ENCODE measurements around the gene NFIL3.

NFIL3 gene

DNA sequence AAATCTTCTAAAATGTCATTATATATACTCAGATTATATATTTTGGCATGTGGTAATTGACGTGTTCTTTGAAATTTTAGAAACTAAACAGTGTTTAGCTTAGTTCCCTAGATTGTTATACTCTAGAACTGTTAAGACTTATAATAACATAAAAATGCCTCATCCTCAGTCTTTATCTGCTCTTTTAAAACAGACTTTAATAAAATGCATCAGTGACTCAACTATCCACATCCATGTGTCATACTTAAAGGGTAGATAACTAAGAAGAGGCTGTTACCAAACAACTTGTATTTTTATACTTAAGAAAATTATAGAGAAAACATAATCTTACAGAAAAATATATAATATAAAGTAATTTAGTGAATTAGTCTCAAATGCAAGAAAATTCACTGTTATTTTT, 15.2 kb downstream of the NFIL3 start:
- Histone ChIP-seq H3K9ac (ENCODE audit: low read length) (no peak overlapping the region), H3K79me2 (ENCODE audit: insufficient read depth, low read length) (no peaks in the 10 kb centered on the region), H3K4me2 (ENCODE audit: low read depth, low read length, poor library complexity, severe bottlenecking) (no peak overlapping the region), H3K4me3 (ENCODE audit: insufficient read depth, low read length, poor library complexity, severe bottlenecking) (no peak overlapping the region), H3K9me2 (replicated peaks; ENCODE audit: insufficient read depth, low read length) (no peaks in the 10 kb centered on the region), H4K20me1 (ENCODE audit: low read depth, low read length) (no peaks in the 10 kb centered on the region), H3K9me3 (ENCODE audit: insufficient read depth, low read length) (no peaks in the 10 kb centered on the region), H3K27ac (ENCODE audit: low read depth, low read length) (no peak overlapping the region), H3K27me3 (ENCODE audit: low read length) (no peaks in the 10 kb centered on the region), H3F3A (ENCODE audit: insufficient read depth) (no peaks in the 10 kb centered on the region), H3K36me3 (ENCODE audit: low read length) (no peaks in the 10 kb centered on the region), H2AFZ (ENCODE audit: low read depth, low read length, severe bottlenecking) (no peak overlapping the region)
- TF ChIP-seq EZH2phosphoT487 (conservative IDR thresholded peaks at IDR 0.05; ENCODE audit: low read length) (no peak), CTCF (IDR thresholded peaks at IDR 0.05; ENCODE audit: insufficient read depth, low read length, poor library complexity, severe bottlenecking) (no peak)

GRCh38 chr9:91407580-91408318, 15.9 kb downstream of the NFIL3 start:
- Histone ChIP-seq H2AFZ (ENCODE audit: low read depth, low read length, severe bottlenecking) (no peak overlapping the region), H3K36me3 (ENCODE audit: low read length) (no peaks in the 10 kb centered on the region), H3K9me3 (ENCODE audit: insufficient read depth, low read length) (no peaks in the 10 kb centered on the region), H3K27ac (ENCODE audit: low read depth, low read length) (no peak overlapping the region), H3K4me2 (ENCODE audit: low read depth, low read length, poor library complexity, severe bottlenecking) (no peak overlapping the region), H3K9me2 (replicated peaks; ENCODE audit: insufficient read depth, low read length) (no peaks in the 10 kb centered on the region), H3F3A (ENCODE audit: insufficient read depth) (no peaks in the 10 kb centered on the region), H3K9ac (ENCODE audit: low read length) (no peak overlapping the region), H3K79me2 (ENCODE audit: insufficient read depth, low read length) (no peaks in the 10 kb centered on the region), H3K27me3 (ENCODE audit: low read length) (no peaks in the 10 kb centered on the region), H3K4me3 (ENCODE audit: insufficient read depth, low read length, poor library complexity, severe bottlenecking) (no peak overlapping the region), H4K20me1 (ENCODE audit: low read depth, low read length) (no peaks in the 10 kb centered on the region)
- TF ChIP-seq CTCF (IDR thresholded peaks at IDR 0.05; ENCODE audit: insufficient read depth, low read length, poor library complexity, severe bottlenecking) (no peak), EZH2phosphoT487 (conservative IDR thresholded peaks at IDR 0.05; ENCODE audit: low read length) (no peak)

- H3K9ac ChIP-seq (ENCODE audit: low read length): no peak overlapping the region
- H3K27me3 ChIP-seq (ENCODE audit: low read length): no peaks in the 10 kb centered on the region
- no peak overlapping the region for H3K4me3 ChIP-seq (ENCODE audit: insufficient read depth, low read length, poor library complexity, severe bottlenecking)
- no peak overlapping the region for H2AFZ ChIP-seq (ENCODE audit: low read depth, low read length, severe bottlenecking)
- H3K79me2 ChIP-seq (ENCODE audit: insufficient read depth, low read length): no peaks in the 10 kb centered on the region
- H3F3A ChIP-seq (ENCODE audit: insufficient read depth): no peaks in the 10 kb centered on the region
- TF ChIP-seq EZH2phosphoT487 (conservative IDR thresholded peaks at IDR 0.05; ENCODE audit: low read length): no peak
- TF ChIP-seq CTCF (IDR thresholded peaks at IDR 0.05; ENCODE audit: insufficient read depth, low read length, poor library complexity, severe bottlenecking): no peak
- no peak overlapping the region for H3K4me2 ChIP-seq (ENCODE audit: low read depth, low read length, poor library complexity, severe bottlenecking)
- H3K9me3 ChIP-seq (ENCODE audit: insufficient read depth, low read length): no peaks in the 10 kb centered on the region
- H3K36me3 ChIP-seq (ENCODE audit: low read length): no peaks in the 10 kb centered on the region
- H4K20me1 ChIP-seq (ENCODE audit: low read depth, low read length): no peaks in the 10 kb centered on the region
- no peak overlapping the region for H3K27ac ChIP-seq (ENCODE audit: low read depth, low read length)
- no peaks in the 10 kb centered on the region for H3K9me2 ChIP-seq (replicated peaks; ENCODE audit: insufficient read depth, low read length)
These were observed 18.1 kb downstream of the NFIL3 start for GRCh38 chr9:91405343-91406077.
